Neural crest cell (in vitro differentiated cells): ENCODE data around the gene TEX19. TPM values are rescaled to one million over a fixed set of nuclear protein-coding genes. Genes with fewer than 3 reads are reported as not detected.
"Not testable (repeated sequence)": the region's sequence is repeated elsewhere in the genome, so short reads cannot be mapped to it uniquely, and the experiment has no call there.

Source experiments
- DNase-seq: peaks from one replicate; pipeline ENCODE4 v3.0.0; 2021; ENCODE audit warnings: low read depth, mixed read lengths, low spot score
- H3K27ac Mint-ChIP-seq: one replicate; pipeline ENCODE4 v1.8.0; 2021; ENCODE audit warnings: mild to moderate bottlenecking, mixed read lengths; ENCODE audit not compliant: unreplicated experiment
- H3K27me3 Mint-ChIP-seq: 2 replicates; pipeline ENCODE4 v1.8.0; 2021; ENCODE audit warnings: low read depth, mild to moderate bottlenecking, mixed read lengths
- H3K36me3 Mint-ChIP-seq: 2 replicates; pipeline ENCODE4 v1.8.0; 2021; ENCODE audit warnings: low read depth, mild to moderate bottlenecking, mixed read lengths
- H3K4me1 Mint-ChIP-seq: 2 replicates; pipeline ENCODE4 v1.8.0; 2021; ENCODE audit warnings: mixed read lengths
- H3K4me3 Mint-ChIP-seq: one replicate; pipeline ENCODE4 v1.8.0; 2021; ENCODE audit warnings: mild to moderate bottlenecking, mixed read lengths
- H3K9me3 Mint-ChIP-seq: 2 replicates; pipeline ENCODE4 v1.8.0; 2021; ENCODE audit warnings: mixed read lengths
- CTCF ChIP-seq: fragments of 200-600 bp; sonication (generic); conservative IDR thresholded peaks from 2 replicates; pipeline ENCODE4 v1.5.0; 2021; ENCODE audit warnings: antibody characterized with exemption, mild to moderate bottlenecking
- total RNA-seq: library from RNA; stranded (reverse); gene quantifications from 2 replicates; pipeline ENCODE4 v1.2.1, GENCODE V29; 2021

The TEX19 gene
- total RNA-seq, 1 donor from 2014 or later, result 0.23 TPM

DNA sequence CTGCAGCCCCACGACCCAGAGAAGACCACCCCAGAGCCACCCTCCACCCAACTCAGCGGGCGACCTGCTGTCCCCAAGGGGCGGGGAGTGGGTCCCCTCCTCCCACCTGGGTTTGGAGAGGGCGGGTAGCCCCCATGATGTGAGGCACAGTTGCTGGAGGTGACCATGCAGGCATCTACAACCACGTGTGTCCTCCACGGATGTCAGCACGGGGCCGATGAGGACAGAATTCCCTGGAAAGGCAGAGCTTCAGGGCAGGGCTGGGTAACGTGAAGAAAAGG, 19.6 kb downstream of the TEX19 start:
- Mint-ChIP-seq H3K27me3 (peaks cover 15% of the 10 kb centered on the region), H3K36me3 (no peaks in the 10 kb centered on the region), H3K4me1 (peaks cover 9% of the 10 kb centered on the region), H3K4me3 (no peak overlapping the region), H3K27ac (no peak overlapping the region), H3K9me3 (no peaks in the 10 kb centered on the region)
- DNase-seq, result no peak
- TF ChIP-seq CTCF, result no peak

- no peak for TF ChIP-seq CTCF
- H3K27ac Mint-ChIP-seq, result no peak overlapping the region
- no peak for DNase-seq
- H3K27me3 Mint-ChIP-seq, result peaks cover 15% of the 10 kb centered on the region
- H3K36me3 Mint-ChIP-seq, result no peaks in the 10 kb centered on the region
- no peaks in the 10 kb centered on the region for H3K9me3 Mint-ChIP-seq
- H3K4me1 Mint-ChIP-seq, result peaks cover 9% of the 10 kb centered on the region
- no peak overlapping the region for H3K4me3 Mint-ChIP-seq
Measured at GRCh38 chr17:82380860-82381702, 22.0 kb downstream of the TEX19 start.

DNA sequence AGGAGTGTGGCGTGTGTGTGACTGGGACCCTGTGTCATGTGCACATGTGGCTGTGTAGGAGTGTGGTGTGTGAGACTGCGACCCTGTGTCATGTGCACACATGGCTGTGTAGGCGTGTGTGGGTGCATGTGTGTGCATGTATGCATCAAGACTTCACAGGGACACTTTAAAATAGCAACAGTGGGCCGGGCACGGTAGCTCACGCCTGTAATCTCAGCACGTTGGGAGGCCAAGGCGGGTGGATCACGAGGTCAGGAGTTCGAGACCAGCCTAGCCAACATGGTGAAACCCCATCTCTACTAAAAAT, 22.6 kb downstream of the TEX19 start:
- H3K4me3 Mint-ChIP-seq, H3K27ac Mint-ChIP-seq, H3K9me3 Mint-ChIP-seq: not testable (repeated sequence)

DNA sequence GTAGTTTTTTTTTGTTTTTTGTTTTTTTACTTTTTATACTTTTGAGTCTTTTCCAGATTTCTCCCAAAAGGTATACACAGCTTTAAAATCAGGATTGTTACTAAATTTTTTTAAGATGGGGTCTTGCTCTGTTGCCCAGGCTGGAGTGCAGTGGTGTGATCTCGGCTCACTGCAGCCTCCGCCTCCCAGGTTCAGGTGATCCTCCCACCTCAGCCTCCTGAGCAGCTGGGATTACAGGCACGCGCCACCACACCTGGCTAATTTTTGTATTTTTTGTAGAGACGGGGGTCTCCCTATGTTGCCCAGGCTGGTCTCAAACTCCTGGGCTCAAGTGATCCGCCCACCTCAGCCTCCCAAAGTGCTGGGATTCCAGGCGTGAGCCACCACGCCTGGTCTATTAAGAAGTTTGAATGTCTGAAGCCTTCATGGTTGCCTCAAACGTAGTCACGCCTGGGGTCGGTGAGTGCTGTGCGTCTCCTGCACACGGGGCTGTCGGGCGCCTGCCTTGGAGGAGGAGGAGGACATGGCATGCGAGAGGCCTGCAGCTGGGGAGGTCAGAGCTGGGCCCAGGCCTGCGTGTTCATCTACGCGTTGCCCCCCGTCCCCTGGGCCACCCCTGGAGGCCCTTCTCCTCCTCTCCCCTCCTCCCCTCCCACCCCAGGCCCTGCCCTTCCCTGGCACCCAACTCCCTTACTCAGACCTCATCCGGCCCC, 23.3 kb downstream of the TEX19 start:
- H3K9me3 Mint-ChIP-seq, H3K4me1 Mint-ChIP-seq, H3K27ac Mint-ChIP-seq, H3K4me3 Mint-ChIP-seq, H3K36me3 Mint-ChIP-seq, DNase-seq: not testable (repeated sequence)
- peaks cover 15% of the 10 kb centered on the region for H3K27me3 Mint-ChIP-seq

More for the DNA sequence above, 22.6 kb downstream of the TEX19 start:
- not testable (repeated sequence) for H3K36me3 Mint-ChIP-seq, DNase-seq, H3K4me1 Mint-ChIP-seq
- H3K27me3 Mint-ChIP-seq, result peaks cover 15% of the 10 kb centered on the region

GRCh38 chr17:82382933-82383255, 23.8 kb downstream of the TEX19 start:
- Mint-ChIP-seq H3K9me3 (no peaks in the 10 kb centered on the region), H3K27ac (no peak overlapping the region), H3K36me3 (no peaks in the 10 kb centered on the region), H3K27me3 (peaks cover 17% of the 10 kb centered on the region), H3K4me3 (no peak overlapping the region), H3K4me1 (peaks cover 5% of the 10 kb centered on the region)
- TF ChIP-seq CTCF, result no peak
- DNase-seq, result no peak

- H3K4me1 Mint-ChIP-seq, result peaks cover 5% of the 10 kb centered on the region
- H3K9me3 Mint-ChIP-seq, result no peaks in the 10 kb centered on the region
- H3K27me3 Mint-ChIP-seq, result peaks cover 17% of the 10 kb centered on the region
- TF ChIP-seq CTCF, result no peak
- no peak overlapping the region for H3K4me3 Mint-ChIP-seq
- H3K36me3 Mint-ChIP-seq, result no peaks in the 10 kb centered on the region
- DNase-seq, result no peak
- H3K27ac Mint-ChIP-seq, result no peak overlapping the region
Measured at GRCh38 chr17:82383411-82383810, 24.4 kb downstream of the TEX19 start.
